GM21825 (cell line): ENCODE measurements around the gene OPRD1.
"Not testable (repeated sequence)": the region's sequence is repeated elsewhere in the genome, so short reads cannot be mapped to it uniquely, and the experiment has no call there.

Experiments
- ATAC-seq: cut with Tn5 transposase; IDR thresholded peaks from one replicate; pipeline ENCODE4 v1.9.1; 2021; ENCODE audit warnings: mild to moderate bottlenecking, moderate library complexity; ENCODE audit not compliant: unreplicated experiment

Gene OPRD1

GRCh38 chr1:28811766-28812668 lies at the start of gene OPRD1:
Gene OPRD1 (plus strand): TSS chr1:28812170. CDS start chr1:28812384, 214 bp downstream.
- no peak for ATAC-seq

DNA sequence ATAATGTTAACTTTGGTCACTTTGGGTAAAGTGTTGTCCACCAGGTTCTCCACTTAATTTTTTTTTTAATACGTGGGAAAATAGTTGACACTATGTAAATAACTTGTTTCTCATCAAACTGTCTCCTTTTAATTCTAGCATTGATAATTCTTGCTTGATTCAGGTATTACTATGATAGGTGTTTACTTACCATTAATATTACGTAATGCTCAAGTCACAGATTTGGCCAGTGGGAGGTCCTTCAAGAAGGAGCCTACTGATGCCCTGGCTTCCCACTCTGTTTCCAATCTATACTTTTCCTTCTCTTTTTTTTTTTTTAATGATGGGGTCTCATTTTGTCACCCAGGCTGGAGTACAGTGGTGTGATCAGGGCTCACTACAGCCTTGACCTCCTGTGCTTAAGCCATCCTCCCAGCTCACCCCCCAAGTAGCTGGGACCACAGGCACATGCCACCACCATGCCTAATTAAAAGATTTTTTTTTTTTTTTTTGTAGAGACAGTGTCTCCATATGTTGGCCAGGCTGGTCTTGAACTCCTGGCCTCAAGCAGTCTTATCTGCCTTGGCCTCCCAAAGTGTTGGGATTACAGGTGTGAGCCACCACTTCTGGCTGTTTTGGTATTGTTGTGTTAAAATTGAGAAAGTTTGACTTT lies 45.3 kb upstream of the OPRD1 start:
- no peak for ATAC-seq

DNA sequence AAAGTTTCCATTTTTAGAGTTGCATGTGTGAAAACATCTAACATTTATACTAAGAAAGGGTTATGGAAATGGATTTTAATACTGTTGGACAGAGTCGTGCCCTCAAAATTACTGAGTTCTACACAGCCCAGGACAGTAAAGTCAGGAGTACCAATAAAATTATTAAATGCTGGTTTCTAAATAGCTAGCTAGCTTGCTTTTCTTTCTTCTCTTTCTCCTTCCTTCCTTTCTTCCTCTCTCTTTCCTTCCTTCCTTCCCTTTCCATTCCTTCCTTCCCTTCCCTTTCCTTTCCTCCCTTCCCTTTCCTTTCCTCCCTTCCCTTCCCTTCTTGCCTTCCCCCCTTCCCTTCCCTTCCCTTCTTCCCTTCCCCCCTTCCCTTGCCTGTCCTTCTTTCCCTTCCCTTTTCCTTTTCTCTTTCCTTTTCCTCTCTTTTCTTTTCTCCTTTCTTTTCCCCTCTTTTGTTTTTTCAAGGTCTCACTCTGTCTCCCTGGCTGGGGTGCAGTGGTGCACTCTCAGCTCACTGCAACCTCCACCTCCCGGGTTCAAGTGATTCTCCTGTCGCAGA lies 41.3 kb upstream of the OPRD1 start:
- no peak for ATAC-seq

DNA sequence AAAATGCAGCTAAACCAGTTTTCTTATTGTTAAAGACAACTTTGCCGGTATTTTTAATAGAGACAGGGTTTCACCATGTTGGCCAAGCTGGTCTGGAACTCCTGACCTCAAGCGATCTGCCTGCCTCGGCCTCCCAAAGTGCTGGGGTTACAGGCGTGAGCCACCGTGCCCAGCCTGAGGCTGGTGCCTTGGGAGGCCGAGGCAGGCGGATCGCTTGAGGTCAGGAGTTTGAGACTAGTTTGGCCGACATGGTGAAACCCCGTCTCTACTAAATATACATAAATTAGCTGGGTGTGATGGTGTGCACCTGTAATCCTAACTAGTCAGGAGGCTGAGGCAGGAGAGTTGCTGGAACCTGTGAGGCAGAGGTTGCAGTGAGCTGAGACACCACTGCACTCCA lies 40.0 kb upstream of the OPRD1 start:
- not testable (repeated sequence) for ATAC-seq

- no peak for ATAC-seq
These were observed 38.9 kb upstream of the OPRD1 start for GRCh38 chr1:28773105-28773504.

DNA sequence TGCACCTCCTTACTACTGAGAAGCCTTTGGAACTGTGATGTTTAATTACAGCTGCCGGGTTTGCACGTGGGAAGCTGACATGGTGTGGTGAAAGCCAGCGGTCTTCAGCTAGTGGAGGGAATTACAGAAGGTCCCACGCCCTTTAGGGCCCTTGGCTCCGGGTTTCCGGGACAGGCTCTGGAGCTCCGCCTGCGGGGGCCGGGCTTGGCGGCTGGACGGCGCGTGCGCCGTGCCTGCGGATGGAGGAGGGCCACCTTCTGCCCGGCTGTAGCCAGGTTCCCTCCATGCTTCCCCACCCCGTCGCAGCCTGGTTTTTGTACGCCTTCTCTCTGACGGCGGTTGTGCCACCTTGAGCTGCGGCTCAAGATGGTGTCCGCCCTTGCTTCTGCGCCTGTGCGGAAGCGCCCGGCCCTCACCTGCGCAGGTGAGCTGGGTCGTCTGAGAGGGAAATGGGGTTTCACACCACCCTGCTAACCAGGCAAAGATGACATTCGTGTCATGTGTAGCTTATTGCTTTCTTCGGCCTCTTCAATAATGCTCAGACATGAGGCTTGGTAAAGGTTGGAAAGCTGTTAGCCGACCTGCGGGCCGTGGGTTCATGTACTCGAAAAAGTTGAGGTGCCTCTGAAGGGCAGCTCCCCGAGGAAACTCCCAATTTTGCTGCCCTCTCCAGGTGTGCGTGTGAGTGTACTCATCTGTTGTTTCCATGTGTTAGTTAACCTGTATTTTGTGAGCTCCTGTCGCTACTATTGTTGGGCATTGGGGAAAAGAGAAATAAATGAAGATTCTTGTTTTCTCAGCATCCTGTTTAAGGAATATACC lies 36.6 kb upstream of the OPRD1 start:
- ATAC-seq, result peak; percentile 61

DNA sequence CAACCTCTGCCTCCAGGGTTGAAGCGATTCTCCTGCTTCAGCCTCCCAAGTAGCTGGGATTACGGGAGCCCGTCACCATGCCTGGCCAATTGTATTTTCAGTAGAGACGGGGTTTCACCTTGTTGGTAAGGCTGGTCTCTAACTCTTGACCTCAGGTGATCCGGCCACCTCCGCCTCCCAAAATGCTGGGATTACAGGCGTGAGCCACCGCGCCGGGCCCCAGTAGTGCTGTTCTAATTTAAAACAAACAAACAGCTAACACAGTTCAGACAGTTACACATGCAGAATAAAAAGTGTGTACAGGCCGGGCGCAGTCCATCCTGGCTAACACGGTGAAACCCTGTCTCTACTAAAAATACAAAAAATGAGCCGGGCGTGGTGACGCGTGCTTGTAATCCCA lies 35.6 kb upstream of the OPRD1 start:
- no peak for ATAC-seq

GRCh38 chr1:28778021-28778420 lies 33.9 kb upstream of the OPRD1 start:
- ATAC-seq, result no peak

DNA sequence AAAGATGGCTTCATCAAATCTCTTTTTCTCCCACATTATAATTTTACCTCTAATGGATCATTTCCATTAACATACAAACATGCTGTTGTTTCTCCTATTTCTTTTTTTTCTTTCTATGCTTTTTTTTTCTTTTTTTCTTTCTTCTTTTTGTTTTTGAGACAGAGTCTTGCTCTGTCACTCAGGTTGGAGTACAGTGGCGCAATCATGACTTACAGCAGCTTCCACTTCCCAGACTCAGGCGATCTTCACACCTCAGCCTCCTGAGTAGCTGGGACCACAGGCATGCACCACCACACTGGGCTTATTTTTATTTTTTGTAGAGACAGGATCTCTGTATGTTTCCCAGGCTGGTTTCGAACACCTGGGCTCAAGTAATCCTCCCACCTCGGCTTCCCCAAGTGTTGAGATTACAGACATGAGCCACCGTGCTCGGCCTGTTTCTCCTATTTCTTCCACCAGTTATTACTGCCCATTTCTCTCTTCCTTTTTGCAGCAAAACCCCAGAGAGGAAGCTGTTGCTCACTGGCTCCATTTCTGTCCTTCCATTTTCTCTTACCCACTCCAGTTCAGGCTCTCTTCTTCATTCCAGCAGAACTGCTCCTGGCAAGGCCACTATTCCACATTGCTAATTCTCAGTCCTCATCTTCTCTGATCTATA lies 32.1 kb upstream of the OPRD1 start:
- ATAC-seq, result no peak

GRCh38 chr1:28781305-28781704 lies 30.7 kb upstream of the OPRD1 start:
- no peak for ATAC-seq

- no peak for ATAC-seq
These were observed 30.0 kb upstream of the OPRD1 start for GRCh38 chr1:28782011-28782410.

DNA sequence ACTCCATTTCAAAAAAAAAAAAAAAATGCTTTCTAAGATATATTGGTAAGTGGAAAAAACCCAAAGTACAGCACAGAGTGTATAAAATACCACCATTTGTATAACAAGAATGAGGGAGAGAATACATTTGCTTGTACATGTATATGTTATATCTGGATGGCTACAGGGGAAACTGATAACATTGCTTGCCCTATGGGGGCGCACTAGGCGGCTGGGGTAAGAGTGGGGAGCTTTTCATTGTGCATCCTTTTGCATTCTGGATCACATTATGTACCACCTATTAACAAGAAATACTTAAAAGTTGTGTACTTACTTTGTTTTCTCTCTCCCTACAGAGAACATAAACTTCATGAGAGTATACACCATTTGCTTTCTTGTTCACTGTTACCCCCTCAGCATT lies 28.6 kb upstream of the OPRD1 start:
- ATAC-seq, result no peak

- ATAC-seq, result no peak
These were observed 22.6 kb upstream of the OPRD1 start for GRCh38 chr1:28789412-28789811.

GRCh38 chr1:28789816-28790215 lies 22.2 kb upstream of the OPRD1 start:
- no peak for ATAC-seq

GRCh38 chr1:28790377-28791035 lies 21.5 kb upstream of the OPRD1 start:
- no peak for ATAC-seq

DNA sequence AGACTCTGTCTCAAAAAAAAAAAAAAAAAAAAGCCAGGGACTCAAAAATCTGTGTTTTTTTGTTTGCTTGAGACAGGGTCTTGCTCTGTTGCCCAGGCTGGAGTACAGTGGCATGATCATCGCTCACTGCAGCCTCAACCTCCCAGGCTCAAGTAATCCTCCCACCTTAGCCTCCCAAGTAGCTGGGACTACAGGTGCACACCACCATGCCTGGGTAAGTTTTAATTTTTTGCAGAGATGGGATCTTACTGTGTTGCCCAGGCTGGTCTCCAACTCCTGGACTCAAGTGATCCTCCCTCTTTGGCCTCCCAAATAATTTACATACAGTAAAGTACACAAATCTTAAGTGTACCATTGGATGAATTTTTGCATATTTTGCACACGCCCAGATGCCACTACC lies 20.0 kb upstream of the OPRD1 start:
- not testable (repeated sequence) for ATAC-seq

DNA sequence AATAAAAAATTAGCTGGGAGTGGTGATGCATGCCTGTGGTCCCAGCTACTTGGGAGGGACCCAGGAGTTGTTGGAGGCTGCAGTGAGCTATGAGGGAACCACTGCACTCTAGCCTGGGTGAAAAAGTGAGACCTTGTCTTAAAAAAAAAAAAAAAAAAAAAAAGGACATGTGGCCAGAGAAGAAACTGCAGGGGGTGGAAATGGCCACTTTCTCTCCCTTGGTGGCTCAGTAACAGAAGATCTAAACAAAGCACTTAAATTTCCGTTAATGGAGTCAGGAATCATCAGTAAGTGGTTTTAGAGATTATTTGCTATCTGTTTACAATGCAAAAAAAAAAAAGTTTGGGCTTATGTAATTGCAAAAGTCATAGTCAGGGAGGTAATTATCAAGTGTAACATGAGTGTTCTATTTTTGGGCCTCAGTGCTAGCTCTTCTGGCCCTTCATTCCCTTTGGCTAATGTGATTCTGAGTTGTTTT lies 19.3 kb upstream of the OPRD1 start:
- ATAC-seq, result no peak

GRCh38 chr1:28794582-28794981 lies 17.4 kb upstream of the OPRD1 start:
- not testable (repeated sequence) for ATAC-seq

DNA sequence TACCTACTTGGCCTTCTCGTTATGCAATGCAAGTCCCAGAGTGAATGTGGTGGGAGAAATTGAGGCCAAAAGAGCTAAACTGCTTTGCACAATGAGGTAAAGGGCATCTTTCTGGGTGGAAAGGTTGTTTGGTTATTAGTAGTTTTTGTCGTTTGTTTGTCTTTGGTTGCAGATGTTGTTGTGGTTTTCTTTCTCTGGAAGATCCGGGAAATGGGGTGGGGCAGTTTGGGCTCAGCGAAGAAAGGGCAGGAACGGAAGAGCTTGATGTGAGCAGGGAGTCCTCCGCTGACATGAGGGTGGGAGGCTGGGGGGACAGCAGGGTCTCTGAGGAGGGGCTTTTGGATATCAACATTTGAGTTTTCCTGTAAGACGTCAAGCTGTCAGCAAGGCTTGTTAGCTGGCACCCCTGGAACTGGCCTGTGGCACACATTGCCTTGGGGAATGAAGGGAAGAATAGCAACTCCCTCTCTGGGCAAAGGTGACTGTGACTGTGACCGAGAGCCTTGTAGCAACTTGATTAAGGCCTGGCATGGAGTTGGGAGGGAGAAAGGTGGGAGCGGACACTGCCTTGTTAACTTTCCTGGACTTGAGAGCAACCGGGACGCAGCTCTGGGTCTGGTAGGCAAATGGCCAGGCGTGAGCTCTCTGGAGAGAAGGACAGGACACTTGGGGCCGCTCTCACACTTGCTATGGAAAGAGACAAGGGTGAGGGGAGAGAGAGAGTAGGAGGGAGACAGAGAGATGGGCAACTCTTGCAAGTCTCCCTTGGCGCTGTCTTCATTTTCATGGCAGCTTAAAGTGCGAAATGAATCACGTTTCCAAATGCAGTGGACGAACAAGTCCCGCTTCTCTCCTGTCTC lies 15.4 kb upstream of the OPRD1 start:
- no peak for ATAC-seq
